Measurements from ENCODE around the gene CEMP1.

The CEMP1 gene

DNA sequence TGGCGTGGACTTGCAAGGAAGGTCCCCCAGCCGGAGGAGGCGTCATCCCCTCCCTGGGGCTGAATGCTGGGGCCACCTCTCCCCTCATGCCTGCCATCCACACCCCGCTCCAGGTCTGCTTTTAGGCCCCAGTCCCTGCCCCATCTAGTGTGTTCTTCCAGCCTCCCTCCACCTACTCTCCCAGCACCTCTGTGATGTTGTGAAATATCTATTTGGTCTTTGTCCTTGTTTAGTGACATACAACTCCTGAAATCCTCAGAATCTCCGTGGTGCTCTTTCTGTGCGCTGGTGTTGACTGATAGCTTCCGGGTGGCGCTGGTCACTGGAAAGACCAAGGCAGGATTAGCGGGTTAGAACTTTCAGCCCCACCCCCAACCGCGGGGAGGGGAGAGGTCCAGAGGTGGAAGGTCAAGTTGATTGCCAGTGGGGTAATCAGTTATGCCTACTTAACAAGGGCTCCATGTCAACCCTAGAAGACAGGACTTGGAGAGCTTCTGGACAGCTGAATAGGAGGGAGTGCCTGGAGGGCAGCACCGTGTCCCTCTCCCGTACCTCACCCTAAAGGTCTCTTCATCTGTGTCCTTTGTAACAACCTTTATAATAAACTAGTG is 46.2 kb downstream of the CEMP1 start:
- DNase-seq (ENCODE audit: low read depth in 2 of 2) = no peak

DNA sequence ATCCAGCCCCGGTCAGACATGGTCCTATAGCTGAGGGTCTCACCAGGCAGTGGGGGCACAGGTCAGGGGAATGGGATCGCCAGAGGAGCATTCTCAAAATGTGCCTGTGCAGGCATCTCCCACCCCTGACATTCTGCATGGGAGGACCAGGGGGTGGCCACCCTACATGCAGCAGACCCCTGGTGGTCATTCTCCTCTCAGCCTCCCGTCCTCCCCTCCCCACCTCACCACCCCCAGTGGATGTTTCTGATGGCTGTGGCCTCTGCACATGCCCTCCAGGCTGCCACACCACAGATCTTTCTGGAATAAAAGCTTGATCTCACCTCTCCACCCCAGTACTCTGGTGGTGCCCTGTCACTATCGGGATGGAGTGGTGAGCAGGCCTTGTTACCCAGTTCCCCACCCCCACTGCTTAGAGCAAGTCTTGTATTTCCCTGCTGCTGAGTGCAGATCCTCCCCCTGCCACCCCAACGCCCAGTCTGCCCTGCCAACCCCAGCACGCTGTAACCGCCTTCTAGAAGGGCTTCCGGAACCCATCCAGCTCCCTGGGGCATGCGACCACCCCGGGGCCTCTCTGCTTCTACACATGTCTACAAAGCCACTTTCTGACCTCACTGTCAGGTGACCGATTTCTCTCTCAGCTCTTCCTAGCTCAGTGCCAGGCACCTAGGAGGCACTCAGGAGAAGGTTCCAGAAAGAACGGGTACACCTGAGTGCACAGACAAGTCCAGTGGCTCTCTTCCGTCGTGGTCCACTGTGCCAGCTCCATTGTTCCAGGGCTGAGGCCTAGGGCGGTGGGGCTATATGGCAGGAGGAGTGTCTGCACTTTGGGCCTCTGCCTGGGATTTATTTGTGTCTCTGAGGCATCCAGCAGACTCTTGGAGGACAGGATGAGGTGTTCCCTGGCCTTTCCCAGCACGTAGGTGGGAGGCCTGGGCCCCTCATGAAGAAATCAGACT is 47.0 kb downstream of the CEMP1 start:
- DNase-seq (ENCODE audit: low read depth in 2 of 2) = no peak

DNA sequence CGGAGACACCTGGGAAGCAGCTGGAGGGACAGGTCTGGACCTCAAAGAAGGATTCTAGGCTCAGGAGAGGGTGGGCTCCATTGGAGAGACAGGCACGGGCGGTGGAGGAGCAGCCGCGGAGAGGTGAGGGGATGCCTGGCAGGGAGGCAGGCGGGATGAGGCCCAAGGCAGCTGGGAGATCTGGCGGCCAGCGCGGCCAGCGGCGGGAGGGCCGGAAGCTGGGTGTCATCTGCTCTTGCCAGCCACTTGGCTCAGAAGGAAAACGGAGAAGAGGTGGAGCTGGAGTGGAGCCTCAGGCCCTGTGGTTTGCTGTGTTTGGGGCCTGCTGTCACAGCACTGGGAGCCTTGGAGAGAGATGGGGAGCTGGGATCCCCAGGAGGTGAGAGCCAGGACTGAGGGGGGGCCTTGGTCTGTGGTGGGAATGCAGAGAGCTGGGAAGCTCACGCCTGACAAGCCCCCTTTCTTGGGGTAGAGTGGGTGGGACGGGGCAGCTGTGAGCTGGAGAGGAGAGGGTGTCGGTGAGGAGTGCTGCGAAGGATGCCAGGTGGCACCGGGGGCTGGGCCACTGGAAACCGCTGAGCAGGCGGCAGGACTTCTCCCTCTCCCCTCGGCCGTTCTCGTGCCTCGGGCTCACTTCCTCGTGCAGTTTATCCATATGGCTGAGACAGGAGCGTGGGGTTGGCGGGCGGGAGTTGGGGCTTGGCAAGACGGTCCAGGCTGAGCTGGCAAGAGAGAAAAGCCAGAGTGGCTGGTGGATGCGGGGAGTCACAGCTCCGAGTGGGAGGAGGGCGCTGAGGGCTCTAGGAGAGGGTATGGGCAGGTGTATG is 48.3 kb downstream of the CEMP1 start:
- DNase-seq (ENCODE audit: low read depth in 2 of 2) = no peak

DNA sequence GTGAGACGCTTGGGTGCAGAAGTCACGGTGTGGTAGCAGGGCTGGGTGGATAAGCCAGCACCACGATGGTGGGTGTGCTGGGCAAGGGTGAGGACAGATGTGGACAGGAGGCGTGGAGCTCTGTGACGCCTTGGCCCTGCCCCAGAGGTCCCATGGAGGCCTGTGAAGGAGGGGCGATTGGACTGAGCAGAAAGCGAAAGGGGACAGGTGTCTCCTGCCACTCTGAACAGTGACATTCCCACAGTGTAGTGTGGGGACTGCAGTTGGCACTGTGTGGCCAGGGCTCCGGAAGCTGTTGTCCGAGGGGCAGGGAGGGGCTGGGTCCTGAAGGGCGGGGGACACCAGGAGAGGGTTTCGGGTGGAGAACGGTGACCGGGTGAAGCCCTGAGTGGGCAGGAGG is 49.0 kb downstream of the CEMP1 start:
- DNase-seq (ENCODE audit: low read depth in 2 of 2) = no peak

DNA sequence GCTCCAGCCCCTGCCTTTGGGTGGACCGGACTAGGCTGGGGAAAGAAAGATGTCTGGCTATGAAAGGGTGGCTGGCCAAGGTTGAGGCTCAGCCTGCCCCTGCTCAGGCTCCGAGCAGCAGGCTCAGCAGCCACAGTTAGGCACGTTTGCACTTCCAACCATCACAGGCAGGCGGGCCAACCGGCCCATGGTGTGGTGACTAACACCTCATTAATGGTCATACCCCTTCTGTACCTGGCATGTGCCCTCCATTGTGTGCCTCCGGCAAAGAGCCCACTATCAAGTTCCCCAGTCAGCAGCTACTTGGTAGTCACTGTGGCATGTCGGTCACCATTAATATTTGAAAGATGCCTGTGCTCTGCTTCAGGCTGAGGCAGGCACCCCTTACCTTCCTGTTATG is 49.5 kb downstream of the CEMP1 start:
- DNase-seq (ENCODE audit: low read depth in 2 of 2) = no peak

DNA sequence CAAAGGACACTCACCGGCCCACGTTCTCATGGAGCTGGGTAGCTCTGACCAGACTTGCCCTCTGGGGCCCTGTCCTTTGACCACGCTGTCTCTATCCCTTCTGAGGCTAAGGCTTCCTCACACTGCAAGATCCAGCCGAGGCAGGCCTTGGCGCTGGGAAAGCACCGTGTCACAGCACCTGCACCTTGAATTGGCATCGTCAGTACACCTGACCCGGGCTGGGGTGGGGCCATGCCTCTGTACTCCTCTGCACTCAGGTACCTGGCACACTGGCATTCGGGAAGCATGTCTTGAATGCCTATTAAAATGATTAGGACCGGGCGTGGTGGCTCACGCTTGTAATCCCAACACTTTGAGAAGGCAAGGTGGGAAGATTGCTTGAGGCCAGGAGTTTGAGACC is 50.3 kb downstream of the CEMP1 start:
- DNase-seq (ENCODE audit: low read depth in 2 of 2) = no peak
